ENCODE measurements around the gene VAT1L.
"Not testable (repeated sequence)": the region's sequence is repeated elsewhere in the genome, so short reads cannot be mapped to it uniquely, and the experiment has no call there.

Gene VAT1L

DNA sequence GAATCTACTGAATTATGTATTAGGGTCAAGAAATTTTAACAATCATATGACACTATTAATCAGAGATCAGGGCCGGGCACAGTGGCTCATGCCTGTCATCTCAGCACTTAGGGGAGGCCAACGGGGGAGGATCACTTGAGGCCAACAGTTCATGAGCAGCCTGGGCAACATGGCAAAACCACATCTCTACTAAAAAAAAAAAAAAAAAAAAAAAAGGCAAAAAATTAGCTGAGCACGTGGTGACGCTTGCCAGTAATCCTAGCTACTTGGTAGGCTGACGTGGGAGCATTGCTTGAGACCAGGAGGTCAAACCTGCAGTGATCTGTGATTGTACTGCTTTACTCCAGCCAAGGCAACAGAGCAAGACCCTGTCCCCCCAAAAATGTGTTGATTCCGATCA is 181.5 kb downstream of the VAT1L start:
- no peak overlapping the region for H3K4me3 ChIP-seq (ENCODE audit: low read depth, low read length)
- no peak for DNase-seq (ENCODE audit: low read depth)

DNA sequence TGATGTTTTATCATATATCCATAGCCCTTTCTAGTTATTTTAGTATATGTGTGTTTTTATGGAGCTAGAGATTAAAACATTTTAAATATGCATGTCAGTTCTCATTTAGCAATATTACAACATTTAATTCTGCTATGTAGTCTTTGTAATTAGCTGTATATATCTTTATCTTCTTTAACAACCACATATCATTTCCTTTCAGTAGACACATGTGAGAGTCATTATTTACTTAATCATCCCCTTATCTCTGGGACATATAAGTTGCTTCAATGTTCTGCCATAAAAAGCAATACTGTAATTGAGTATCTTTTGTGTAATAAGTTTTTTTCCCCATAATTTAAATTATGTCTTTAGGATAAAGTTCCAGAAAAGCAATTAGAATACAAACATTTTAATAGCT is 182.0 kb downstream of the VAT1L start:
- H3K4me3 ChIP-seq (ENCODE audit: low read depth, low read length), result no peak overlapping the region
- no peak for DNase-seq (ENCODE audit: low read depth)

DNA sequence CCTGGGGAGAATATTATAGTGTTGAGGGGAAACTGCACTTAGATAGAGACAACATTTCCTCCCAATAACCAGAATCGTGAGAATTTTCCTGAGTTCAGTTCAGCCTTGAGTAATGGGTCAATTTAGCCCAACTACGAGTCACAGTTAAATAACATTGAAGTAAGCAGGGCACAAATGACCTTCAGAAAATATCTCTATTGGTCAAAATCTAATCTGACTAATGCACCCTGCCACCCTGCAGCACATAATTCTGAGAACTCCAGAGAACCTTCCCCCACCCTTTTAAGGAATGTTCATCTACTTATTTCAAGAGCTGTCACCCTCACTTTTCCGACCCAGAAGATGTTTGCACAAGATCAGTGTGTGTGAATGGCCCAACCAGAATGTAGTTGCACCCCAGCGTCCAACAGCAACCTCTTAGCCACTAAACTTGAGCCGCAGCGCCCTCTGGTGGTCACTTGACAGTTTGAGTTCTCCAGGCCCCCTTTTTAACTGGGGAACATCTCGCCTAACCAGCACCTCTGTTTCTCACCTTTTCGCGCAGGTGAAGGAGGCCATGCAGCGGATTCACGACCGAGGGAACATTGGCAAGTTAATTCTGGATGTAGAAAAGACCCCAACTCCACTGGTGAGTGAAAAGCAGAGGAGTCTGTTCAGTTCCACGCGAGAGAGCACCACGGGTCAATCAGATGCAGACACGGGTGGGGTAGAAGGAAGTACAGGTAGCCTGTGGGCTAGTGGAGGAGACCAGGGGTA is 183.1 kb downstream of the VAT1L start:
- DNase-seq (ENCODE audit: low read depth), result peak; percentile 24
- no peak overlapping the region for H3K4me3 ChIP-seq (ENCODE audit: low read depth, low read length)

DNA sequence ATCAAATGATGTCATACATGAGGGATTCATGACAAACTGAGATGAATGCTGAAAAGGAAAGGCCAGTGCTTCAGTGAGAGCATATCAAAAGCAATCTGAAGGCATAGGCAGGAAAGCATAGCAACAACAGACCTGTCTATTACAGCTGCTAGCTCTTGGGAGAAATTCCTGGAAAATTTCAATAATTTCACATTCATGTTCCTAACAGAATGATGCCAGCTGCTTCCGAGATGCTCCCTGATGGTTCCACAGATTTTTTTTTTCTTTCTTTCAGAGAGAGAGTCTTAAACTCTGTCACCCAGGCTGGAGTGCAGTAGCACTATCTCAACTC is 183.7 kb downstream of the VAT1L start:
- no peak overlapping the region for H3K4me3 ChIP-seq (ENCODE audit: low read depth, low read length)
- no peak for DNase-seq (ENCODE audit: low read depth)

DNA sequence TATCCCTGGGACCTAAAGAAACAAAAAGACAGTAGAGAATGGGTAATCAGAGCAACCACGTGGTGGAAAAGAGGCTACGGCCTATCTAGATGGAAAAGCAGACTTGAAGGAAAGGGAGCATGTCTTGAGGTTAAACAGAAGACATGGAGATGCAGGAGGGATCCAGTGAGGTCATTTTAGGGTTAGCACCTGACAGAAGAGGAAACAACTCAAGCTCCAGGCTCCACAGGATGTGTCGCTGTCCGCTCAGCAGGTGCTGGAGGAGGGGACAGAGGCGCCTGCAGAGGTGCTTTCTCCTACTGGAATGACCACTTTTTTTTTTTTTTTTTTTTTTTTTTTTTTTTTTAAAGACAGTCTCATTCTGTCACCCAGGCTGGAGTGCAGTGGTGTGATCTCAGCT is 186.5 kb downstream of the VAT1L start:
- H3K4me3 ChIP-seq (ENCODE audit: low read depth, low read length), result no peak overlapping the region
- DNase-seq (ENCODE audit: low read depth), result no peak

DNA sequence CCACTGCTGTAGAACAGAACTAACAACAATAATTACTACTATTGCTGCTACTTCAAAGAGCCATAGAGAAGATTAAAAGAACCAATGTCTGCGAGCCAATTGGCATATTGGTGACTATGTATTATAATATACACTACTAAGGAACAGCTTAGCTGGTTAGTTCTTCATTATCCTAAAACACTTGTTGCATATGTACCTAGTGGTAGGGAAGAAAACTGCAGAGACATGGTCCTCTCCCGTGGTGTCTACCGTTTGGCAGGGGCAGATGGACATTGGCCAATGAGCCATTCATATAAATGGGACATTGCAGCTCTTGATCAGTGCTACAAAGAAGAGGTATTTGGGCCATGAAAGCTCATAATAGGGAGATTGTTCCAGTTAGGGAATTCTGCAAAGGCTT is 187.6 kb downstream of the VAT1L start:
- H3K4me3 ChIP-seq (ENCODE audit: low read depth, low read length), result no peak overlapping the region
- no peak for DNase-seq (ENCODE audit: low read depth)

DNA sequence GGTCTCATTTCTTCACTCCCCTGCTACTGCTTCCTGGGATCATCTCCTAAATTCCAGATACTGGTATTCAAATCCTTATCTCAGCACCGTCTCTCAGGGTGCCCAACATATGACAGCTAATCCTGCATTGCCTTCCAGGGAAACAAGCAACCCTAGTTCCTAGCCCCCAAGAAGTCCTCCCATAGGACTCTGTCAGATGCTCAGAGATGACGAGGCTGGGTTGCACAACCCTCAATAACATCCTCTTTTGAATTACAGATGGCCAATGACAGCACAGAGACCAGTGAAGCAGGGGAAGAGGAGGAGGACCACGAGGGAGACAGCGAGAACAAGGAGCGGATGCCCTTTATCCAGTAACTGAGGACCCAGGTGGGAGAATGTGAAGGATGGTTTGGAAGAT is 189.0 kb downstream of the VAT1L start:
- no peak for DNase-seq (ENCODE audit: low read depth)

DNA sequence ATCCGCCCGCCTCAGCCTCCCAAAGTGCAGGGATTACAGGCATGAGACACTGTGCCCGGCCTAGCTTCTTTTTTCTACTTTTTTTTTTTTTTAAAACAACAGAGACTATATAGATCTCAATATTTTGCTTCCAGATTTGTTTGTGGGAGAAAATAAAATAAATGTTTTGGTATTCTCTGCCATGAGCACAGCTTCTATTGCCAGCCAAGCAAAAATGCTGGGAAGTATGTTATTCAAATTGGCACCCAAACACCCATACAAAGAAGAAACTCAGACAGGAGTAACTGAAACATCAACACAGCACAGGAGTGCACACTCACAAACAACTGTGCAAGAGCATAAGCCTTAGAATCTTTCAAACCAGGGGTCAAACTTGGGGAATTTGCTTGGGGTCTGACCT is 196.7 kb downstream of the VAT1L start:
- DNase-seq (ENCODE audit: low read depth), result no peak
- H3K4me3 ChIP-seq (ENCODE audit: low read depth, low read length), result no peak overlapping the region

More for the DNA sequence above, 189.0 kb downstream of the VAT1L start:
- no peak overlapping the region for H3K4me3 ChIP-seq (ENCODE audit: low read depth, low read length)

DNA sequence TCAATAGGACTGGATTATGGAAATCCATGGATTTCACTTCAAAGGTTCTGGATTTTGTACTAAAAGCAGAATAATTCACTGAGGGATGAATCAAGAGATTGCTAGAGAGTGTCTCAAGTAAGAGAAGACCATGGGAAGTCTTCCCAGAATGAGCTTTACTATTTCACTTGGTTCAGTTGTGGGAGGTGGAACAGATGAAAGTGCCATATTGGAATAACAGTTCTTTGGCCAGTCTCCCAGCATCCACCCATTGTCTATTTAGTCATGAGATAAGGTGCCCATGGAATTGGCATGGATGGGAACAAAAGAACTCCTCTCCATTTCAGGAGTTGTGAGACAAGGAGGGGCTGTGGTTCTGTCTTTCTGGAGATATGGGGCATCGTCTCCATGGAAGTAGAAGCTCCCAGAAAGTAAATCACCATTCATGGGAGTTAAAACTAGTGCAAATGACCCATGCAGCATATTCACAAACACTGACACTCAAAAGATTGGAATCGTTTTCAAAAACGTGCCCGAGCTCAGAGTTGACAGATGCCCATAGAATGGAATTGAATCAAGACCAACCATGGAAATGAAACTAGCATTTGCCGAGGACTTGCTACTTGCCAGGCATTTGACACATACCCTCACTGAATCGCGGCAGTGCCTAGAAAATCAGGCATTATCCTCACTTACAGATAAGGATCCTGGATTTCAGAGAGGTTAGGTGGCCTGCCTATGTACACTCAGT is 197.8 kb downstream of the VAT1L start:
- no peak overlapping the region for H3K4me3 ChIP-seq (ENCODE audit: low read depth, low read length)
- DNase-seq (ENCODE audit: low read depth), result no peak

DNA sequence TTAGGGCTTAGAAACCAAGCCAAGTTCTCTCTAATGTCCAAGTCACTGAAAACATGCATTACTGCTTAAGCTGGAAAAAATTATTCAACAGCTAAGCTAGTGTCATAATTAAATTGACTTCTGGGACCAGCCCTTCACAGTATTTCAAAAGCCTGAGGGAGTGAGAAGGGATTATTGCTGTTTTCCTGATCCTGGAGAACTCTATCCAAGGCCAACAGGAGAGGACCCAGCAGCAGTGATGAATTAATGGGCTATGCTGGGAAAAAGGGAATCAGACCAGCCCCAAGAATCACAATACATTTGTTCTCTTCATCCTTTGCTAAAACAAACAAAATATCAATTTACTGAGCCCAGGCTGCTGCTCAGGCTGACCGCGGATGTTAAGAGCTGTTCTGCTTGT is 199.4 kb downstream of the VAT1L start:
- H3K4me3 ChIP-seq (ENCODE audit: low read depth, low read length), result no peak overlapping the region
- no peak for DNase-seq (ENCODE audit: low read depth)

DNA sequence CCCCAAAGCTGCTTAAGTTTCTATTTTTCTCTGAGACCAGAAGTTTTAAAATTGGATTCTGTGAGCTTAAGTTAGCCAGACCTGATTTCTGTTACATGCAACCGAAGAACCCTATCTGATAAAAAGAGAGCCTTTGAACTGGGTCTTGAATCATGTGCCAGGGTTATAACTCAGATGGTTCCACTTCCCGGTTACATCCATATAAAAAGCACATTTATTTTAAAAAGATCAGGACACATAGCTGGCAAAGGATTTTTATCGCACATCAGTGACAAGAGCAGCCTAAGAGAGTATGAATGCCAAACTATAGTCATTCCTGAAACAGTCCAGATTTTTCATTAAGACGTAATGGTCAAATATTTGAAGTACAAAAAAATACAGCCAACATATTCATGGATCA is 201.5 kb downstream of the VAT1L start:
- DNase-seq (ENCODE audit: low read depth), result no peak
- no peak overlapping the region for H3K4me3 ChIP-seq (ENCODE audit: low read depth, low read length)

DNA sequence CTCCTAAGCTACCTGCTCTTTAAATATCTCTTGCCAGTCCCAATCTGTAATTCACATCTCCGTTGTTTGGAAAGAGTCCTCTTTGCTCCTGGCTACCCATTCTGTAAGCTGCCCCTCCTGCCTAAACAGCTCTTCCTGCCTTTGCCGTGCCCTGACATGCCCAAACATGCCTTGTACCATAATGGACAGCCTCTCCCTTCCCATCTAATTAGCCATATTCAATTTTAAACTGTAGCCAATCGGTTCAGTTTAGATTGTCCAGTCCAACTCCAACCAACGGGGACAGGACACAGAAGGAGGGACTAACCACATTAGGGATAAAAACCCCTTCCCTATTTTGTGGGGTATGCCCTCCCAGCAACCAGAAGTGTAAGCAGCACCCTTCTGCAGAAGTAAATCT is 203.3 kb downstream of the VAT1L start:
- H3K4me3 ChIP-seq (ENCODE audit: low read depth, low read length), result no peak overlapping the region
- no peak for DNase-seq (ENCODE audit: low read depth)

DNA sequence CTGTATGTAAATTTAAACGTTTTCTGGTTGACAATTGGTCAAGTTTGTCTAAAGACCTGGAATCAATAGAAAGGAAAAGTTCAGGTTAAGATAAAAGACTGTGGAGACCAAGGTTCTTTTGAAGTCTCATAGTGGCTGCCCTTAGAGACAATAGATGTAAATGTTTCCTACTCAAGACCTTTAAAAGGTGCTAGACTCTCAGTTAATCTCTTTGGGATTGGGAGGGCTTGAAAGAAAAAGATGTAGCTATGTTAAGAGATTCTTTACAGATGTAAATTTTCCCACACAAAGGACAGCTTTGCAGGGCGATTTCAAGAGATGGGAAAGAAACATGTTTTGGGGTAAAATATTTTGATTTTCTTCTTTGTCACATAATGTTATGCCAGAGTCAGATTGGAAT is 204.0 kb downstream of the VAT1L start:
- not testable (repeated sequence) for DNase-seq (ENCODE audit: low read depth); H3K4me3 ChIP-seq (ENCODE audit: low read depth, low read length)

DNA sequence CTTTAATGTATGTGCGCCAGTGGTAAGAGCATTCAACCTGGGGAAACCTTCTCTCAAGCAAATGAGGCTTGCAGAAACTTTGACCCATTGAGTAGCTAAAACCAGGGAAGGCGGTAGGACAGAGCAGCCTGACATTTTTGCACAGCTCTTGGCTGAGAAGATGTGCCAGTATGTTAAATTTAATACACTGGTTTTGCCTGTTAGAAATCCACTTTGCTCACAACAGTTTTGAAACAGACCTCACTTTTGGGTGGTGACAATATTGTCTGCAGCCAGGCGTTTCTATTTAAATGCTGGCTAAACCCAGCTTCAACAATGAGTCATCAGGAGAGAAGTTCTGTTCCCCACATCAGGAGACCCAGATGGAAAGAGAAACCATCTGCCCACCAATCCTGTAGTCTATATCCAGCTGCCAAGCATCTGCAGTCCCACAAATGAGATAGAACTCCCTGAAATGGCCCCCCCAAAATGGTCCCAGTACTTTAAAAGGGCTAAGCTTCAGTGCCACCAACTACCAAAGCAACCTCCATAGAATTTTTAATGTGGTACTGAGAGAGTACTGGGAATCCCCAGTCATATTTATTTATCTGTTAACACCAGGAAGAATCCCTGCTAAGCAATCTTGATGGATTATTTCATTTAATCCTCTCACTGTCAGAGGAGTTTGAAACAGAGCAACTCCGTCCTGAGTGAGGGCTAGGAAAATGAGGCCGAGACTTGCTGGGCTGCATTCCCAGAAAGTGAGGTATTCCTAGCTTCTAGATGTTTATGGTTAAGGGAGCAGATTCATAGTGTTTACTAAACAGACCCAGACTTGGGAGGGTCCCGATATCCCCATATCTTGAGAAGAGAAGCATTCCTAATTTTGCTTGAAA is 205.0 kb downstream of the VAT1L start:
- H3K4me3 ChIP-seq (ENCODE audit: low read depth, low read length), result no peak overlapping the region

DNA sequence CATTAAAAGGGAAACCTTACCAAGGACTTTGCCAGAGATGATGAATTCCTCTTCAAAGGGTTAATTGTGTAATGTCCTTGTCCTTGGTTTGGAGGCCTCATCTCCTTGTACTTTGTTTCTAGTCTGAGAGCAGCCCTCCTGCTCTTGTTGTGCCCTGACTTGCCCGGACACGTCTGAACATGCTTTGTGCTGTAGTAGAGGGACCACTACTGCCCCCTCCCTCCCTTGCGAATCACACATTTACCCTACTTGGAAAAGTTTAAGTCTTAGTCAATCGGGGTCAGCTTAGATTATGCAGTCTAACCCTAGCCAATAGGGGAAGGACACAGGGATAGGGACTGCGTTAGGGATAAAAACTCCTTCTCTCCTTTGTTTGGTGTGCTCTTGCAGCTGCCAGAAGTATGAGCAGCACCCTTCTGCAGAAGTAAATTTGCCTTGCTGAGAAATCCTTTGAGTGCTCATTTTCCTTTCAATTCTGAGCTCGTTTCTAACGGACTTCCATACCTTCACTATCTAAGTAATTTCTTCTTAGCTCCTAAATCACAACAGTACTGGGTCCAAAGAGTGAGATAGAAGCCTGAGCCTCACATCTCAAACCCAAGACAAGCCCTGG is 207.6 kb downstream of the VAT1L start:
- H3K4me3 ChIP-seq (ENCODE audit: low read depth, low read length), result no peak overlapping the region
- no peak for DNase-seq (ENCODE audit: low read depth)

More for the DNA sequence above, 205.0 kb downstream of the VAT1L start:
- peak; percentile 10 for DNase-seq (ENCODE audit: low read depth)

DNA sequence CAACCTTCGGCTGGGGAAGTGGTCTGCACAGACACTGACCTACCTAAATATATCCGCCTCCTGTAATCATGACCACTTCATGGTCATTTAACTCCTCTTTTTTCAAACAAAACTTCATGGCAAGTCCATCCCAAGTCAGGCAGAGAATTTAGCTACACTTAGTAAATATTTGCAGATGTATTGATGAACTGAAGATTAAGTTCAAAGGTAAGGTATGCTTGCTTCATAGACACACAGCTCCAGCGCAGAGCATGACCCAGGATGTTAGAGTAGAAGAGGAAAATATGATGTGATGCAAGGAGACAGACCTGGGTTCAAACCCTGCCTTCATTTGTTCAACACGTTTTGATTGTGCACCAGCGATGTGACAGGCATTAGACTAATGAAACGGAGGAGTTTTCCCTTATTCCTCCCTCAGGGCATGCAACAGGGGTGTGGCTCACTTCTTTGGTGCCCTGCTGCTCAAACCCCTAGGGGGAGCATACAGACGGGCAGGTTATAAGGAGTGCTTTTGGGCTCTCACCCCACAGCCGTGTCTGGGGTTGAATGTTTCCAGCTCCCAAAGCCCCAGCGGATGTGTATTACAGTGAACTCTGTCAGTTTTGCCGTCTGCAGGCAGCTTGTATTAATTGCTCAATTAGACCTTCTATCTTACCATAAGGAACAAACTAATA is 210.1 kb downstream of the VAT1L start:
- H3K4me3 ChIP-seq (ENCODE audit: low read depth, low read length), result no peak overlapping the region
- no peak for DNase-seq (ENCODE audit: low read depth)

DNA sequence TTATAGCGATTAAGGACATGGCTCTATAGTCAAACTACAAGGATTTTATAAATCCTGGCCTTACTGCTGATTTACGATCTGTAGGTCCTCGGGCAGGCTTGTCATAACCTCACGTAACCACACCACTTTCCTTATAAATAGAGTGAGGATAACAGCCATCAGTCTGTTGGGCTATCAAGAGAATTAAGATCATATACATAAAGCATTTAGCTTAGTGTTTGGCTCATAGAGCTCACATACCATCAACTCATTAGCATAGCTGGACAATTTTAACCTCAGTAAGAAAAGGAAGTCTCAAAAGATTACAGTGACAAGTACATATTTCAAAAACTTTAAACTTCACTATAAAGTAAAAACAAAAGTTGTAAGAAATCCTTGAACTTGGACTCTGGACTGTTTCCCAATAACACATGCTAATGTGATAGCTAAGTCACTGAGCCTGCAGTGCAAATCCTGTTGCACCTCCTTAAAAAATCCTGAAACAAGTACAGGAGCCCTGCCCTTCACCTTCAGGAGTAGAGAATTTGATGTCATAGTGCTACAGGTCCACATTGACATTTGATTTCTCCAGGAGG is 213.2 kb downstream of the VAT1L start:
- no peak overlapping the region for H3K4me3 ChIP-seq (ENCODE audit: low read depth, low read length)
- no peak for DNase-seq (ENCODE audit: low read depth)

DNA sequence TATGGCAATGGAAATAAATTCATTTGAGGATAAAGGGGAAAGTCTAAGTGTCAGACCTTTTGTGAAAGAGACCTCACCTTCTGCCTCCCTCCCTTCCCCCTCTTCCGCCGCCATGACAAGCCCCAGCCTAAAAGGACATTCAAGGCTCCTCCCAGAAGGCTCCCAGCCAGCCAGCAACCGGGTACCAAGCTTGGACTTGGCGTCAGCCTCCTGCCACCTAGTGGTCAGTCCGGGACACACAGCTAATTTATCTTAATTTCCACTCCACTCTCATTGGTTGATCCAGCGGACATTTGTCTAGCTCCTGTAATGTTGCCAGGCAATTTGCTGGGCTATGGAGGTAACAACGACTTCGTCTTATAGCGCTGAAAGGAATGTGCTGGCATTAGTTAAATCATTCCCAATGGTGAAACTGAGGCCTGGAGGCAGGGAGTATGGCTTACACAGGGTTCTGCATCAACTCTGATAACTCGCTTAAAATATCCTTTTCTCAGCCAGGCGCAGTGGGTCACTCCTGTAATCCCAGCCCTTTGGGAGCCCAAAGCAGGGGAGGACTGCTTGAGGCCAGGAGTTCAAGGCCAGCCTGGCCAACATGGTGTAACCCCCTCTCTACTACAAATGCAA is 214.7 kb downstream of the VAT1L start:
- peak; percentile 51 for DNase-seq (ENCODE audit: low read depth)
- no peak overlapping the region for H3K4me3 ChIP-seq (ENCODE audit: low read depth, low read length)

DNA sequence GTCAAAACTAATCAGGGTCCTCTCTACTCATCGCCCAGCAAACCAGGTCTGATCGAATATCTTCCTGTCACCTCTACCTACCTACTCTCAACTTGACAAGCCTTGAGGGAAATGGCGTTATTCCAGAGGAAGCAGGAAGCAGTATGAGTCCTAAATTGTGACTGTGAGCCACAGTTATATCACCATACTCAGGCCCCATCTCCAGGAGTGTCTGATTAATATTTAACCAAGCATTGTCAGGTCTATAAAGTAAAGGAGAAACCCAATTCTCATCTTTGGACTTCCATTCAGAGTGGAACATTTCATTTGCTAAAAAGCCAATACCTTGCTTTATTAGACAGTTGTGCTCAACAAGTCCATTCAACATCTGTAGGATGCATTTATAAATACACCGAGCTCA is 216.2 kb downstream of the VAT1L start:
- DNase-seq (ENCODE audit: low read depth), result no peak
- no peak overlapping the region for H3K4me3 ChIP-seq (ENCODE audit: low read depth, low read length)
